HG02981 (cell line): ENCODE measurements around the gene HABP4.

Experiments used
- ATAC-seq: cut with Tn5 transposase; IDR thresholded peaks from one replicate; pipeline ENCODE4 v1.9.1; 2021; ENCODE audit warnings: mild to moderate bottlenecking, moderate library complexity; ENCODE audit not compliant: unreplicated experiment

Gene HABP4

DNA sequence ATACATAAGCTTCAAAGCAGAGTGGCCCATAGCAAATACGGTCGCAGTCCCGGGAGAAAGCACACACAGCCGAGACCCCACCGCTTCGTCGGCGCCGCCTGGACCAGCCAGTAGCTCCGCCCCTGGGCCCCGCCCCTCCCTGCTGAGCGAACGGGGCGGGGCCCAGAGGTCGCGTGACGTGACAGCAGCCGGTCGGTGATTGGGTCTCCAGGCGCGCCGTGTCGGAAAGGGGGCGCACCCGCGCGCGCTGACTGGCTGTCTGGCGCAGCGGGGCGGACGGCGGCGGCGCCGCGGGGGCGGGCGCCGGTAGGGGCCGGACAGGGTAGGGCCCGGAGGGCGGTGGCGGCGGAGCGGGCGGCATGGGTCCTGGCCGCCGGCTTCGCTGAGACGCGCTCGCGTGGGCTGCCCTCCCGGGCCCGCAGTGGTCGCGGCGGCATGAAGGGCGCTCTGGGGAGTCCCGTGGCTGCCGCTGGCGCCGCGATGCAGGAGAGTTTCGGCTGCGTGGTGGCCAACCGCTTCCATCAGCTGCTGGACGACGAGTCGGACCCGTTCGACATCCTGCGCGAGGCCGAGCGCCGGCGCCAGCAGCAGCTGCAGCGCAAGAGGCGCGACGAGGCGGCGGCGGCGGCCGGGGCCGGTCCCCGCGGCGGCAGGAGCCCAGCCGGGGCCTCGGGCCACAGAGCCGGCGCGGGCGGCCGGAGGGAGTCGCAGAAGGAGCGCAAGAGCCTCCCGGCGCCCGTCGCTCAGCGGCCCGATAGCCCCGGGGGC lies at the start of gene HABP4:
Gene HABP4, plus strand, starts transcription at position 325 of the 768 bp plus-strand sequence. Its CDS starts 111 bp downstream, at position 436.
- ATAC-seq, result peak; percentile 93

DNA sequence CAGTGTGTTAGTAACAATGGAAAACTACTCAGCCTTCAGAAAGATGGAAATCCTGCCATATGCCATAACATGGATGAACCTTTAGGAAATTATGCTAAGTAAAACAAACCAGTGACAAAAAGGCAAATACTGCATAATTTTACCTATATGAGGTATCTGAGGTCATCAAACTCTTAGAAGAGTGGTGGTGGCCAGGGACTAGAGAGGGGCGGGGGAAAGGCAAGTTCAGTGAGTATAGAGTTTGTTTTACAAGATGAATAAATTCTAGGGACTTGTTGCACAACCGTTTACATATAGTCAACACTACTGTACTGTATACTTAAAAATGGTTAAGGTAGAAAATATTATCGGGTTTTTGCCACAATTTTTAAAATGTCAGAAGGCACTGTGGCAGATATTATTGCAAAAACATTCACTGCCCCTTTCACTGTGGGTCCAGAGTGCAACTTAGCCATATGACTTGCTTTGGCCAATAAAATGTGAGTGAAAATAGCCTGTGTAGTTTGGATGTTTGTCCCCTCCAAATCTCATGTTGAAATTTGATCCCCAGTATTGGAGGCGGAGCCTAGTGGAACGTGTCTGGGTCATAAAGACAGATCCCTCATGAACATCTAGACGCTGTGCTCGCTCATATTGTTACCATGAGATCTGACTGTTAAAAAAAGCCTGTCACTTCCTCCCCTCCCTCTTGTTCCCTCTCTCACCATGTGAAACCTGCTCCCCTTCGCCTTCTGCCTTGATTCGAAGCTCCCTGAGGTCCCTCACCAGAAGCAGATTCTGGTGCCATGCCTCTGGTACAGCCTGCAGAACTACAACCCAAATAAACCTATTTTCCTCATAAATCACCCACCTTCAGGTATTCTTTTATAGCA lies 41.3 kb upstream of the HABP4 start:
- no peak for ATAC-seq

DNA sequence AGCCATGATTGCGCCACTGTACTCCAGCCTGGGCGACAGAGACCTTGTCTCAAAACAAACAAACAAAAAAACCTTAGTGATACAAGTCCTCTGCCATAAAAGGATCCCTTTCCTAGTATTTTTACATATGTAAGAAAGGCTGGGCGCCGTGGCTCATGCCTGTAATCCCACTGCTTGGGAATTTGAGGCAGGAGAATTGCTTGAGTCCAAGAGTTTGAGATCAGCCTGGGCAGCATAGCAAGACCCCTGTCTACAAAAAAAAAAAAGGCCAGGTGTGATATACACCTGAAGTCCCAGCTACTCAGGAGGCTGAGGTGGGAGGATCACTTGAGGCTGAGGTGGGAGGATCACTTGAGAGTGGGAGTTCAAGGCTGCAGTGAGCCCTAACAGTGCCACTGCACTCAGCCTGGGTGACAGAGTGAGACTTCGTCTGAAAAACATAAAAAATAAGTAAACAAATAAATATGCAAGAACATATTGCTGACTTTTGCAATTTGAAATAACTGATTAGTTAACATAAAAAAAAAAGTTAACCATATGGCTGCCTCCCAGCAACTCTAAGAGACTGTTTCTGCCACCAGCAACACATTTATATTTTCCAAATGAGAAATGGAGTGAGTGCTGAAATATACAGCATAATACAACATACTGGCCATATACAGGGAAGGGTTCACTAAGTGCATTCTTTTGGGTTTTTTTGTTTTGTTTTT lies 38.7 kb upstream of the HABP4 start:
- no peak for ATAC-seq

GRCh38 chr9:96412174-96412913 lies 37.6 kb upstream of the HABP4 start:
- no peak for ATAC-seq

GRCh38 chr9:96413302-96414221 lies 36.4 kb upstream of the HABP4 start:
- ATAC-seq, result peak; percentile 28

- peak; percentile 16 for ATAC-seq
These were observed 32.9 kb upstream of the HABP4 start for GRCh38 chr9:96417051-96417586.

DNA sequence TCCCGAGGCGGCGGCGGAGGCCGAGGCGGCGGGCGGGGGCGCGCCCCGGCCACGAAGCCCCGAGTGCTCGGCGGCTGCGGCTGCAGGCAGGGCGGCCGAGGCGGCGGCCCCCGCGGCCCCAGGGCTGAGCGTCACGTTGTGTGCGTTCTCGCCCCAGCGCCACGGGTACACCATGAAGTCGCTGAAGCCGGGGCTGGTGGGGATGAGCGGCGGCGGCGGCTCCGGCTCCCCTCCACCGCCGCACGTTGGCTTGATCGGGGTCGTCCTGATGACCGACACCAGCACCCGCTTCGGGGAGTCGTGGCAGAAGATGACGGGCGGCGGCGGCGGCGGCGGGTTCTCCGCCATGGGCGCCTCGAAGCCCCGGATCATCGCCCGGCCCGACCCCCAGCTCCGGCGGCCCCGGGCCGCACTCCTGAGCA lies 32.3 kb upstream of the HABP4 start:
- ATAC-seq, result no peak

DNA sequence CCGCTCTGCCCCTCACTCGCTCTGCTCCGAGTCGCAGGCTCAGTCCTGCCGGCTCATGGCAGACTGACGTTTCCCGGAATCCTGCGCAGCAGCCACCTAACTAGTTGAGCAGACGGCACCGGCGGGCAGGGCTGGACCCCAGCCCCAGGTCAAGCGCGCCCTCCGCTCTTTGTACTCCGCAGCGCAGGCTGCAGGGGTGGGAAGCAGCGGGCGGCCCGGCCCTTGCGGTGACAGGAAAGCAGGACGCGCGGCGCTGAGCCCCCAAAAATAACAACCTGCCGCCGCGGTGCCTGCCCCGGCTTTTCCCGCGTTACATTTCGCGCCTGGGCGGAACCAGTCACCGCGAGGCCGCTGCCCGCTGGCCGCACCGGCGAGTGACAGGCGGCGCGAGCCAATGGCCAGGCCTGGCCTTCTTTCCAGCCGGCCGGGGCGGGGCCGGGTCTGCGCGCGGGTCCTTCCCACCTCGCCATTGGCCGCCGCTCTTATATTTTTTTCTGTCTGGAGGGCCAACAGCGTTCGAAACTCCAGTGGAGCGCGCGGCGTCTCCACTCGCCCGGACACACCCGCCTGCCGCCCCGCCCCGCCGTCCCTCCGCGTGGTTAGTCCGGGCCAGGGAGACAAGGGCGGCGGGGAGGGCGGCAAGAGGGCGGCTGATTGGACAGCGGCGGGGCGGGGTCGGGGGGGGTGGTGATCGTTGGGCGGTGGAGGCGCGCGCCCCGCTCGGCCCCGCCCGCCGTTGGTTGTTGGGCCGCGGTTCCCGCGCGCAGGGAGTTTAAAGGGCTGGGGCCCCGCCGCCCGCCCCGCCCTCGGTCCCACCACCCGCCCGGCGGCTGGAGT lies 31.7 kb upstream of the HABP4 start, which contains the start of gene ZNF367:
Gene ZNF367, minus strand, starts transcription at position 288 of the 837 bp plus-strand sequence. CDS start 338 bp downstream, outside the sequence.
- ATAC-seq, result peak; percentile 54

DNA sequence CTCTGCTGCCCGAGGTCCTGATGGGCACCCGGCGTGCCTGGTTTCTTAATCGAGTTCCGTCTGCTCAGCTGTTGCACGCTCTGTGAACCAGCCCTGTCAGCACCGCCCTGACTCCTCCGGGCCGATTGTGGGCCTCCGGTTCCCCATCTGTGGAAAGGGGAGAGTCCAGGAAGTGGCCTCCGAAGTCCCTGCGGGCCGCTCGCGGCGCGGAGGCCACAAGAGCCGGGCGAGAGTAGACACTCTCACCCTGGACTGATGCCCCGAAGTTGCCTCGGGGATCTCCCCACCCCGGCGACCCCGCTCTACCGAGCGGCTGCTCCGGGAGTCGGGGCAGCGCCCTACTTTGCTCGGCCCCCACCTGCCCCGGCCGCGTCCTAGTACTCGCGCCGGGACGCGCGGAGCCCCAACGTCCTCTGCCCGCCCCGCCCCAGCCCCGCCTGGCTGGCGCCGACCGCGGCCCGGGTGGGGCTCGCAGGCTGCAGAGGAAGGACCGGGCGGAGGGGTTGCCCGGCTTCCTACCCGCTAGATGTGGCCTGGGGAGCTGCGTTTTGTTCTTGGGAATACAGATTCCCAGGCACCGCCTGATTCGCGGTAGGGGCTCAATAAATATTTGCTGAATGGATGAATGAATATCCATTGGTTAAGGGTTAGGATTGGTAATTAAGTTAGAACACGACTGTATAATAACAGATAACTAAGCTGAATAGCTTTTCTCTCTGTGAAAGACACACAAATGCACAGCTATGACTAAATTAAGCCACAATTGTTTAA lies 30.9 kb upstream of the HABP4 start:
- ATAC-seq, result peak; percentile 29

DNA sequence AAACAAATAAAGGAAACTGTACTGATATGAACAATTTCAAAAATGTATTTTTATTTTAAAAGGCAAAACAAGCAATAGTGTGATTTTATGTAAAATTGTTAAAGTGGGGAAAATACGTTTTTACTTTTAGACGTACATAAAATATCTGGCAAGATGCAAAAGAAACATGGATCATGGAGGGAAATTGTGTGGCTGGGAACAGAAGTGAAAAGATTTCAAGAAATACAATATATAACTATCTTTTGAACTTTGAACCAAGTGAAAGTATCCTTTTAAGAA lies 30.3 kb upstream of the HABP4 start:
- no peak for ATAC-seq

DNA sequence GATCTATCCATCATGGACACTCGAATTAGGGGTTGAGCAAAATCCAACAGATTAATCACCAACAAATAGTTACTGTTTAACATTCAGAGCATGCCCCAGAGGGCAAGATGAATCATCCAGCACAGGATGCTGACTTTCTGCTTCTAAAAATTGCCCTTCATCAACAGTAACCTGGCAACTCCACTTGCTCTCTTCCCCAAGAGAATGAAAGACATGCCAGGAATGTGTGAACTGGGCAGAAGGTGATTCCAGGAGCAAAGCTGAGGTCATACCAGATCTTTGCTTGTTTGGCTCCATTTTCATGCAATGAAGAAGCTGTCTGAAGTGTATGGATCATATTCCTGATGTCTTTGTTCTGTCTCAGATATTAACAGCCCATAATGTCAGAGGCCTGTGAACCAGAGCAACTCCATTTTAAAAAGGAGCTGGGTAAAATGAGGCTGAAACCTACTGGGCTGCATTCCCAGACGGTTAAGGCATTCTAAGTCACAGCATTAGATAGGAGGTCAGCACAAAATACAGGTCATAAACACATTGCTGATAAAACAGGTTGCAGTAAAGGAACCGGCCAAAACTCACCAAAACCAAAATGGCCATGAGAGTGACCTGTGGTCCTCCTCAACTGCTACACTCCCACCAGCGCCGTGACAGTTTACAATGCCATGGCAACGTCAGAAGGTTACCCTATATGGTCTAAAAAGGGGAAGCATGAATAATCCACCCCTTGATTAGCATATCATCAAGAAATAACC lies 29.3 kb upstream of the HABP4 start:
- no peak for ATAC-seq

DNA sequence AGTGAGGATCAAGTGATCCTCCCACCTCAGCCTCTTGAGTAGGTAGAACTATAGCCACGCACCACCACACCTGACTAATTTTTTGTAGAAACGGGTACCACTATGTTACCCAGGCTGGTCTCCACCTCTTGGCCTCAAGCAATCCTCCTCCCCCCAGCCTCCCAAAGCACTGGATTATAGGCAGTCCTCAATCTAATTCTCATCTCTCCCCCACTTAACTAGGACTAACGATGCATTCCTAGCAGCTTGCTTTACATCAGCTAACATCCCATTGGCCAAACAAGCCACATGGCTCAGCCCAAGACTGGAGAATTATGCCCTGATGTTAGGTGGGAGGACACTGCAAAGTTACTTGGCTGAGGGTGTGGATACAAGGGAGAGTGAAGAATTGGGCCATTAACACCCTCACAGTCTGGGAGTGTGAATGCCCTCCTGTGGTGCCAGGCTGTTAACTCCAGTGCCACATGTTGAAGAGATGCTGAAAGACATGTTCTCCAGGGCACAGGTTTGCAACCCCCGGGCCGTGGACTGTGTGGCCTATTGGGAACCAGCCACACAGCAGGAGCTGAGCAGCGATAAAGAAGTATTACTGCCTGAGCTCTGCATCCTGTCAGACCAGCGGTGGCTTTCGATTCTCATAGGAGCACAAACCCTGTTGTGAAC lies 26.5 kb upstream of the HABP4 start:
- no peak for ATAC-seq

DNA sequence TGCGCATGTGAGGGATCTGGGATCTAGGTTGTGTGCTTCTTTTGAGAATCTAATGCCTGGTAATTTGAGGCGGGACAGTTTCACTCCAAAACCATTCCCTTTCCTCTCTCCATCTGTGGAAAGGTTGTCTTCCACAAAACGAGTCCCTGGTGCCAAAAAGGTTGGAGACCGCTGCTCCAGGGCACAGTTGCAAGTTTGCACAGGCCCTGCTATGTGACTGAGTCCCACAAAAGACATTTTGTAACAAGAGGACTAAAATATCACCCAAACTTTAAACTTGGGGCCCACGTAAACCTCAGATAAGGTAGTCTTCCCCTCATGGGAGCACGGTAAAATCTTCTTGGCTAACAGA lies 26.0 kb upstream of the HABP4 start:
- no peak for ATAC-seq

- no peak for ATAC-seq
These were observed 24.3 kb upstream of the HABP4 start for GRCh38 chr9:96425500-96426169.

DNA sequence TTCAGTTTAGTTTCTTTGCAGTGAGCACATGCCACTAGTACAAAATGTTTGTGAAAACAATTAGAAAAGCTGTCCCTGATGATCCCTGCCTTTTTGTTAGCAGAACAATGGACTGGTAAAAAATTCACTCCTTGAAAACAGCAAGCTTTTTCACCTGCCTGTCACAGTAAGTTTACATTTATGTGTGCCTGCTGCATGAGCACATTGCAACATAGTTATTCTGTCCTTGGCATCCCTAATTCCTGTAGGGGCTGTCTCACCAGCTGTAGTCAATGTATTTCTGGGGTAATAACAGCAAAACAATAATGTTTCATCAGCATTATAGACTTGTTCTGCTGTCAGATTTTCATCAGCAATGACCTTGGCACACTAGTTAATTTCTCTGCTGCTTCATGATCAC lies 20.2 kb upstream of the HABP4 start:
- no peak for ATAC-seq

DNA sequence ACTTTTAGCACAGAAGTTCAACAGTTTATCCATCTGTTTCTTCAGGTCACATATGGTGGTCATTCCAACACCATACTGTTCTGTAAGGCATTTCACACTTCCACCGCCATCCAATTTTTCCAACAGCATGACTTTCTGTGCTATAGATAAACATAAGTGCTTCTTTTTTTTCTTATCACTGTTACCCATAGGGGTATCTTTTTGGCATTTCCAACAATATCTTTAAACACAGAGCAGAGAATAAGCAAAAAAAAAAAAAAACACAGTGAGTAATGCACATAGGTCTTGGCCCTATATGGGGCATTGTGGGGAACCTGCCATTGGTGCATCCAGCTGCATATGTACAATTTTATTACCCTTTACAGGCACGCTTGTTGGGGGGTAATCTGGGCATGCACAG lies 19.6 kb upstream of the HABP4 start:
- ATAC-seq, result no peak
